A673 (cell line): Measurements from ENCODE around the gene FOXJ1.

ENCODE experiments used
- EZH2 ChIP-seq: fragments of 200-600 bp; sonication (generic); IDR thresholded peaks from 2 replicates; pipeline ENCODE4 v1.6.1; 2017; ENCODE audit warnings: borderline replicate concordance, low read depth, mild to moderate bottlenecking, mixed read lengths, antibody characterized with exemption, low read length; ENCODE audit not compliant: poor library complexity, severe bottlenecking
- TF ChIP-seq, protein P1 (sequence below): fragments of 300-800, 200-600 bp; sonication (generic); conservative IDR thresholded peaks from 2 replicates; pipeline ENCODE4 v1.5.1; 2017; ENCODE audit warnings: low read depth, mild to moderate bottlenecking, antibody characterized with exemption, low read length, moderate library complexity, mixed read lengths

DNA sequence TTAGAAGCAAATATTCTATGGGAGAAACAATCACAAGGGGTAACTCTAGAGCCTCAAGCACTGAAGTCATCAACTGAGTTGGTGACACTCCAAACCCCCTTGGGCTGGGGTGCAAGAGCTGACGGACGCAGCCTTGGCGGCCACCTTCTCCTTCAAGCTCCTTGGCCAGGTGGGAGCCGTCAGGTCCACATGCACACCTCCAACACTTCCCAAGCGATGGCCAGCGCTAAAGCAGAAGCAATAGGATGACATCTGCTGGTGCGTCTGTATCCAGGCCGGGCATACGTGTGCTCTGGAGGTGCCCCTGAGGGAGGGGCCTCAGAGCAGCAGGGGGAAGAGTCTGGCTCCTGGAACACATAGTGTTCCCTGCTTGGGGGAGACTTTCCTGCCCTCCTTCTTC, 12.2 kb upstream of the FOXJ1 start:
- TF ChIP-seq EZH2 = no peak
- TF ChIP-seq, protein P1, sequence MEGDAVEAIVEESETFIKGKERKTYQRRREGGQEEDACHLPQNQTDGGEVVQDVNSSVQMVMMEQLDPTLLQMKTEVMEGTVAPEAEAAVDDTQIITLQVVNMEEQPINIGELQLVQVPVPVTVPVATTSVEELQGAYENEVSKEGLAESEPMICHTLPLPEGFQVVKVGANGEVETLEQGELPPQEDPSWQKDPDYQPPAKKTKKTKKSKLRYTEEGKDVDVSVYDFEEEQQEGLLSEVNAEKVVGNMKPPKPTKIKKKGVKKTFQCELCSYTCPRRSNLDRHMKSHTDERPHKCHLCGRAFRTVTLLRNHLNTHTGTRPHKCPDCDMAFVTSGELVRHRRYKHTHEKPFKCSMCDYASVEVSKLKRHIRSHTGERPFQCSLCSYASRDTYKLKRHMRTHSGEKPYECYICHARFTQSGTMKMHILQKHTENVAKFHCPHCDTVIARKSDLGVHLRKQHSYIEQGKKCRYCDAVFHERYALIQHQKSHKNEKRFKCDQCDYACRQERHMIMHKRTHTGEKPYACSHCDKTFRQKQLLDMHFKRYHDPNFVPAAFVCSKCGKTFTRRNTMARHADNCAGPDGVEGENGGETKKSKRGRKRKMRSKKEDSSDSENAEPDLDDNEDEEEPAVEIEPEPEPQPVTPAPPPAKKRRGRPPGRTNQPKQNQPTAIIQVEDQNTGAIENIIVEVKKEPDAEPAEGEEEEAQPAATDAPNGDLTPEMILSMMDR = no peak
